ENCODE data around the gene NTSR2.

Gene NTSR2

DNA sequence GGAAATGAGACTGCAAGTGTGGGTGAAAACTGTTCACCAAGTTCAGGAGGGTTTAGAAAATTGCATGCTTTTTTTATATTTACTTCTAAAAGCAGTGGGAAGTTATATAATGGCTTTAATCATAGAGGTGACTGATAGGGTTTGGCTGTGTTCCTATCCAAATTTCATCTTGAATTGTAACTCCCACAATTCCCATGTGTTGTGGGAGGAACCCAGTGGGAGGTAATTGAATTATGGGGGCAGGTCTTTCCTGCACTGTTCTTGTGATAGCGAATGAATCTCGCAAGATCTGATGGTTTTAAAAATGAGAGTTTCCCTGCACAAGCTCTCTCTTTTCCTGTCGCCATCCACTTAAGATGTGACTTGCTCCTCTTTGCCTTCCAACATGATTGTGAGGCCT is 35.7 kb upstream of the NTSR2 start:
- no peak overlapping the region for H3K27ac ChIP-seq
- TF ChIP-seq, protein P1, sequence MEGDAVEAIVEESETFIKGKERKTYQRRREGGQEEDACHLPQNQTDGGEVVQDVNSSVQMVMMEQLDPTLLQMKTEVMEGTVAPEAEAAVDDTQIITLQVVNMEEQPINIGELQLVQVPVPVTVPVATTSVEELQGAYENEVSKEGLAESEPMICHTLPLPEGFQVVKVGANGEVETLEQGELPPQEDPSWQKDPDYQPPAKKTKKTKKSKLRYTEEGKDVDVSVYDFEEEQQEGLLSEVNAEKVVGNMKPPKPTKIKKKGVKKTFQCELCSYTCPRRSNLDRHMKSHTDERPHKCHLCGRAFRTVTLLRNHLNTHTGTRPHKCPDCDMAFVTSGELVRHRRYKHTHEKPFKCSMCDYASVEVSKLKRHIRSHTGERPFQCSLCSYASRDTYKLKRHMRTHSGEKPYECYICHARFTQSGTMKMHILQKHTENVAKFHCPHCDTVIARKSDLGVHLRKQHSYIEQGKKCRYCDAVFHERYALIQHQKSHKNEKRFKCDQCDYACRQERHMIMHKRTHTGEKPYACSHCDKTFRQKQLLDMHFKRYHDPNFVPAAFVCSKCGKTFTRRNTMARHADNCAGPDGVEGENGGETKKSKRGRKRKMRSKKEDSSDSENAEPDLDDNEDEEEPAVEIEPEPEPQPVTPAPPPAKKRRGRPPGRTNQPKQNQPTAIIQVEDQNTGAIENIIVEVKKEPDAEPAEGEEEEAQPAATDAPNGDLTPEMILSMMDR (IDR thresholded peaks at IDR 0.05), result no peak
- TF ChIP-seq ZFX (IDR thresholded peaks at IDR 0.05; ENCODE audit: borderline replicate concordance), result no peak

- no peak for TF ChIP-seq ZFX (IDR thresholded peaks at IDR 0.05; ENCODE audit: borderline replicate concordance)
- TF ChIP-seq, protein P1 (IDR thresholded peaks at IDR 0.05), result no peak
- H3K27ac ChIP-seq, result no peak overlapping the region
Observed at GRCh38 chr2:11705063-11705462, 35.1 kb upstream of the NTSR2 start.

- TF ChIP-seq, protein P1 (IDR thresholded peaks at IDR 0.05), result no peak
- no peak for TF ChIP-seq ZFX (IDR thresholded peaks at IDR 0.05; ENCODE audit: borderline replicate concordance)
- no peak overlapping the region for H3K27ac ChIP-seq
Observed at GRCh38 chr2:11703700-11704099, 33.7 kb upstream of the NTSR2 start.

GRCh38 chr2:11702946-11703345 is 33.0 kb upstream of the NTSR2 start:
- no peak for TF ChIP-seq ZFX (IDR thresholded peaks at IDR 0.05; ENCODE audit: borderline replicate concordance)
- TF ChIP-seq, protein P1 (IDR thresholded peaks at IDR 0.05), result no peak
- no peak overlapping the region for H3K27ac ChIP-seq

DNA sequence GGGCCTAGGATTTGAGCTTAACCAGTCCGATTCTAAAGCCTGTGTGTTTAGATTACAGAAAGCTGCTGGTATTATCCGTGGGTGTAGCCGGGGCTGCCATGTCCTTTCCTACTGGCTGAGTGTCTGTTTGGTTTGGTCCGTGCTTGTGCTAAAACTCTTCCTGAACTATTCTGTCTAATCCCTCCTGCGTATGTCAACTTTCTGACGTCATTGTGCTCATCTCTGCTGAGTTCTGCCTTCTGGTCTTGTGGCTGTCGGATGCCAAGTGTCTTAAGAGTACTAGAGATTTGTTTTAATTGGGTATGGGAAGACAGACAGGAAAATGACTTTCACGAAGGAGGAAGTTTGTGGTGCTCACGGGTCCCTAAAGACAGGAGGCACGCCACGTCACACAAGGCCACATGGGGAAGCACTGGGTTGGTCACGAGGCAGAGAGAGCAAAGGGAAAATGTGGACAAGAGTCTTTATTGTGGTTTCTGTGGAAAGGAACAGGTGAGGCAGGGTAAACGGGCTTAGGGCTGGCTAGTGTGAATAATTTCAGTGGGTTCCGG is 31.8 kb upstream of the NTSR2 start:
- H3K27ac ChIP-seq, result no peak overlapping the region
- no peak for TF ChIP-seq ZFX (IDR thresholded peaks at IDR 0.05; ENCODE audit: borderline replicate concordance)
- TF ChIP-seq, protein P1 (IDR thresholded peaks at IDR 0.05), result no peak

DNA sequence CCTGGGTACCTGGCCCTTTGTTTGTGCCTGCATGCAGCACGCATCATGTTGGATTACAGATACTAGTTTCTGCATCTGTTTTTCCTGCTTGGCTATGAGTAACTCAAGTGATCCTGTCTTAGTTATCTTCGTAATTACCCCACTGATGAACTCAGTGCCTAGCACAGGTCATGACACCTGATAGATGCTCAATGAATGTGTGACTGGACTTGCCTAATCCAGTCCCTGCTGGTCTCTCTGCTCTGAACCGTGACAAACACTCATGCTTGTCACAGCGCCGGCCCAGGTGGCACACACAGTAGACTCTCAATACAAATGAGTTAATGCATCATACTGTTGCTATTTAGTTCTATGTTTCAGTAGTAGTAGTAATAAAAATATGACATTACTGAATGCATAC is 31.2 kb upstream of the NTSR2 start:
- H3K27ac ChIP-seq, result no peak overlapping the region
- TF ChIP-seq ZFX (IDR thresholded peaks at IDR 0.05; ENCODE audit: borderline replicate concordance), result no peak

- no peak for TF ChIP-seq ZFX (IDR thresholded peaks at IDR 0.05; ENCODE audit: borderline replicate concordance)
- TF ChIP-seq, protein P1 (IDR thresholded peaks at IDR 0.05), result no peak
- H3K27ac ChIP-seq, result no peak overlapping the region
Observed at GRCh38 chr2:11699686-11700670, 30.0 kb upstream of the NTSR2 start.

All from 22Rv1 (cell line).